GM12892 (cell line): ENCODE results near the gene CCNL2.

Experiments used
- POLR2A ChIP-seq: IDR thresholded peaks from 2 replicates; pipeline ENCODE4 v1.6.1; 2011; ENCODE audit warnings: low read depth, low read length, control low read depth
- POLR2AphosphoS5 ChIP-seq: IDR thresholded peaks from 2 replicates; pipeline ENCODE4 v1.6.1; 2011; ENCODE audit warnings: low read depth, low read length, control low read depth

- TF ChIP-seq POLR2AphosphoS5 = no peak
- TF ChIP-seq POLR2A = no peak
Observed at GRCh38 chr1:1418464-1419362, 19.6 kb upstream of the CCNL2 start.
